Mucosa of descending colon (tissue), 3 donors: Measurements from ENCODE around the gene SDCCAG8. TPM values are rescaled to one million over a fixed set of nuclear protein-coding genes. Genes with fewer than 3 reads are reported as not detected.

Experiments used
- ATAC-seq: fragments of 200-7000 bp; cut with Tn5 transposase; one replicate; pipeline ENCODE4 v1.9.1; 2020; ENCODE audit warnings: mild to moderate bottlenecking, moderate library complexity
- DNase-seq, 3 donors: peaks; one replicate each; pipeline ENCODE4 v3.0.0-alpha.2; 2020
- H3K36me3 ChIP-seq: fragments of 200-600 bp; one replicate; pipeline ENCODE4 v1.8.0; 2021; ENCODE audit warnings: low read depth, mild to moderate bottlenecking
- H3K4me1 ChIP-seq: fragments of 200-600 bp; one replicate; pipeline ENCODE4 v1.8.0; 2021; ENCODE audit warnings: low read depth, mild to moderate bottlenecking
- H3K4me3 ChIP-seq: fragments of 200-600 bp; one replicate; pipeline ENCODE4 v1.8.0; 2021; ENCODE audit warnings: mild to moderate bottlenecking
- H3K9me3 ChIP-seq: fragments of 200-600 bp; one replicate; pipeline ENCODE4 v1.8.0; 2021; ENCODE audit warnings: mild to moderate bottlenecking
- CTCF ChIP-seq: fragments of 200-600 bp; IDR thresholded peaks from one replicate; pipeline ENCODE4 v1.8.0; 2022; ENCODE audit warnings: antibody characterized with exemption, mild to moderate bottlenecking
- intact Hi-C, 2 donors: fragments of 100-400 bp; cut with DNase I in 1 of 2; cut with micrococcal nuclease in 1 of 2; formaldehyde crosslinking; loops; one replicate each; pipeline versions ENCODE4 v1.11.0 to v1.11.1; 2022; cut with DNase I, micrococcal nuclease
- total RNA-seq, 3 donors: library from RNA; stranded (reverse); fragmentation: NEBNext Ultra II Directional in 2 of 3; extraction: Animal tissue kit (Norgen Biotek cat#: 25700) in 2 of 3; gene quantifications; one replicate each; pipeline versions ENCODE4 v1.2.1 to v1.2.4, GENCODE V29; 2021 to 2023
- donor health status: DM: no; HTN: no; CAD: no; lungs with moderate emphysema.
- donor health status: DM: no; HTN: no; CAD: no.
- donor health status: DM: no; HTN: yes; CAD: no.

Gene SDCCAG8
- total RNA-seq, 3 donors from 2014 or later, result 22.1 to 37.5 (median 34.1) TPM

GRCh38 chr1:243322326-243322725 is 66.5 kb downstream of the SDCCAG8 start:
- TF ChIP-seq CTCF, result no peak
- no peak overlapping the region for H3K4me3 ChIP-seq
- no peaks in the 10 kb centered on the region for H3K4me1 ChIP-seq
- no peaks in the 10 kb centered on the region for H3K36me3 ChIP-seq
- DNase-seq, result no peak
- H3K9me3 ChIP-seq, result no peaks in the 10 kb centered on the region
- intact Hi-C loops, result loop anchor here in 1 of 2 donors (10.0 kb wide), 1 partner anchor 858 kb away; no protein-coding TSS in a partner anchor
- no peak for ATAC-seq

DNA sequence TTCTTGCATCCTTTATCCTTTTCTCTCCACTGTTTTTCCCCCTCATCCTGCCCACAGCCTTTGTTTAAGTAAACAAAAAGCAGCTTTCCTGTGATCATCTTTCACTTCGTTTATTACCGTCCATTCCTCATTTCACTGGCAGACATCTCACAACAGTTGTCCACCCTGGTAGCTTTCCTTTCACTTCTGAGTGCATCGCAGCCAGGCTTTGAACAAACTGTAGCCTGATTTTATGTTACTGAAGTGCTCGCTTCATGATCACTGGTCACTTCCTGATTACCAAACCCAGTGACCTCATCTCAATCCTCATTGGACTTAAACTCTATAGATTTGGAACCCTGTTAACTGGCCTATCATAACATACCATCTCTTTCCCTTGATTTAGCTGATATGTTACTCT is 67.7 kb downstream of the SDCCAG8 start:
- no peak for ATAC-seq
- no peak overlapping the region for H3K4me3 ChIP-seq
- no peak for TF ChIP-seq CTCF
- H3K36me3 ChIP-seq, result no peaks in the 10 kb centered on the region
- H3K4me1 ChIP-seq, result no peaks in the 10 kb centered on the region
- no peak for DNase-seq
- H3K9me3 ChIP-seq, result no peaks in the 10 kb centered on the region
- intact Hi-C loops, result loop anchor here in 1 of 2 donors (10.0 kb wide), 1 partner anchor 859 kb away; no protein-coding TSS in a partner anchor

DNA sequence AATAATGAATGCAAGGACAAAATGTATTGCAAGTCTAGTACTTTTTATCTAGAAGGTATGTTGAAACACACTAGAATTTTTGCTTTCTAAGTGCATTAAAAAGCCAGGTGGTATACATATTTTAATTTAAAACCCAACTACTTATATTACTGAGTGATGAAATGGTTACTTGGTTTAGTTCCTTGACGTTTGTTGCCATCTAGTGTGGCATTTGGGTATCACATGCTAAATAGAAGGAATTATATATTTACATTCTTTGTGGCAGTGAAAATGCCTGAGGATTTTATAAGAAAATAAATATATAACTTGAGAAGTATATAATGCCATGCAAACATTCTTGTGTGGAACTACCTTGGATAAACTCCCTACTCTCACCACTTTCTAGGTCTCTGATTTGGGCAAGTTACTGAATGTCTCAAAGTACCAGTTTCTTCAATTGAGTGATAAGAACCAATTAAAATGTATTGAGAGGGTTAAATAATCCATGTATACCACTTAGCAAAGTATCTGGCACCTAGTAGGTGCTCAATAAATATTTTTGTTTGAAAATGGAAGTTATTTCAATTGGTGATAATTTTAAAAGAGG is 69.6 kb downstream of the SDCCAG8 start:
- peak; percentile 41 for TF ChIP-seq CTCF
- ATAC-seq, result peak; percentile 53

GRCh38 chr1:243332440-243332839 is 76.6 kb downstream of the SDCCAG8 start:
- no peaks in the 10 kb centered on the region for H3K36me3 ChIP-seq
- intact Hi-C loops, result no loop called here
- ATAC-seq, result no peak

More for the DNA sequence above, 69.6 kb downstream of the SDCCAG8 start:
- Histone ChIP-seq H3K4me3 (no peak overlapping the region), H3K36me3 (no peaks in the 10 kb centered on the region), H3K9me3 (no peaks in the 10 kb centered on the region), H3K4me1 (no peaks in the 10 kb centered on the region)
- DNase-seq, result peak in 1 of 3 donors; percentile 68
- intact Hi-C loops, result loop anchor here in 1 of 2 donors (10.0 kb wide), 1 partner anchor 861 kb away; no protein-coding TSS in a partner anchor

GRCh38 chr1:243335292-243335691 is 79.5 kb downstream of the SDCCAG8 start:
- no peaks in the 10 kb centered on the region for H3K36me3 ChIP-seq
- DNase-seq (no peak), ATAC-seq (no peak)
- intact Hi-C loops, result no loop called here
- H3K4me3 ChIP-seq, result no peak overlapping the region
- TF ChIP-seq CTCF, result no peak
- H3K4me1 ChIP-seq, result no peaks in the 10 kb centered on the region
- no peaks in the 10 kb centered on the region for H3K9me3 ChIP-seq

More at GRCh38 chr1:243332440-243332839, 76.6 kb downstream of the SDCCAG8 start:
- TF ChIP-seq CTCF, result no peak
- H3K4me1 ChIP-seq, result no peaks in the 10 kb centered on the region
- no peak for DNase-seq
- H3K9me3 ChIP-seq, result no peaks in the 10 kb centered on the region
- H3K4me3 ChIP-seq, result no peak overlapping the region
